Measurements from ENCODE around the gene C12orf54.
"Not testable (repeated sequence)": the region's sequence is repeated elsewhere in the genome, so short reads cannot be mapped to it uniquely, and the experiment has no call there.

DNA sequence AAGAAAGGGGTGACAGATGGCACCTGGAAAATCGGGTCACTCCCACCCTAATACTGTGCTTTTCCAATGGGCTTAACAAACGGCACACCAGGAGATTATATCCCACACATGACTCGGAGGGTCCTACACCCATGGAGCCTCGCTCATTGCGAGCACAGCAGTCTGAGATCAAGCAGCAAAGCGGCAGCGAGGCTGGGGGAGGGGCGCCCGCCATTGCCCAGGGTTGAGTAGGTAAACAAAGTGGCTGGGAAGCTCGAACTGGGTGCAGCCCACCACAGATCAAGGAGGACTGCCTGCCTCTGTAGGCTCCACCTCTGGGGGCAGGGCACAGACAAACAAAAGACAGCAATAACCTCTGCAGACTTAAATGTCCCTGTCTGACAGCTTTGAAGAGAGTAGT lies 48.3 kb upstream of the C12orf54 start:
- TF ChIP-seq POLR2A (IDR thresholded peaks at IDR 0.05), result not testable (repeated sequence)
- TF ChIP-seq, protein P1, sequence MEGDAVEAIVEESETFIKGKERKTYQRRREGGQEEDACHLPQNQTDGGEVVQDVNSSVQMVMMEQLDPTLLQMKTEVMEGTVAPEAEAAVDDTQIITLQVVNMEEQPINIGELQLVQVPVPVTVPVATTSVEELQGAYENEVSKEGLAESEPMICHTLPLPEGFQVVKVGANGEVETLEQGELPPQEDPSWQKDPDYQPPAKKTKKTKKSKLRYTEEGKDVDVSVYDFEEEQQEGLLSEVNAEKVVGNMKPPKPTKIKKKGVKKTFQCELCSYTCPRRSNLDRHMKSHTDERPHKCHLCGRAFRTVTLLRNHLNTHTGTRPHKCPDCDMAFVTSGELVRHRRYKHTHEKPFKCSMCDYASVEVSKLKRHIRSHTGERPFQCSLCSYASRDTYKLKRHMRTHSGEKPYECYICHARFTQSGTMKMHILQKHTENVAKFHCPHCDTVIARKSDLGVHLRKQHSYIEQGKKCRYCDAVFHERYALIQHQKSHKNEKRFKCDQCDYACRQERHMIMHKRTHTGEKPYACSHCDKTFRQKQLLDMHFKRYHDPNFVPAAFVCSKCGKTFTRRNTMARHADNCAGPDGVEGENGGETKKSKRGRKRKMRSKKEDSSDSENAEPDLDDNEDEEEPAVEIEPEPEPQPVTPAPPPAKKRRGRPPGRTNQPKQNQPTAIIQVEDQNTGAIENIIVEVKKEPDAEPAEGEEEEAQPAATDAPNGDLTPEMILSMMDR (IDR thresholded peaks at IDR 0.05), result not testable (repeated sequence)

Measured in esophagus squamous epithelium (tissue), 4 donors.